ENCODE data around the gene AGAP5. TPM values are rescaled to one million over a fixed set of nuclear protein-coding genes. Genes with fewer than 3 reads are reported as not detected.

Gene AGAP5
- total and polyA plus RNA-seq, 2 of the 8 experiments (the other 6 are each of a cell fraction or from before 2014, with no cell fraction given), result 5.4 to 6.0 TPM

- Histone ChIP-seq H2AFZ (ENCODE audit: low read length) (no peak overlapping the region), H3K36me3 (ENCODE audit: control insufficient read depth in 2 of 4, insufficient read depth in 4 of 4, low read length in 3 of 4) (no peaks in the 10 kb centered on the region), H3K18ac (ENCODE audit: extremely low read depth, low read length) (no peak overlapping the region), H4K5ac (ENCODE audit: insufficient read length, low read depth, low read length) (no peak overlapping the region), H2AK5ac (ENCODE audit: low read depth, low read length) (no peak overlapping the region), H2BK12ac (ENCODE audit: low read depth, low read length) (no peak overlapping the region), H2BK120ac (replicated peaks; ENCODE audit: low read depth, low read length) (no peak overlapping the region), H3K27me3 (replicated peaks in 1 of 4; ENCODE audit: control insufficient read depth in 3 of 4, extremely low read depth in 1 of 4, insufficient read depth in 3 of 4, low read length in 3 of 4) (no peaks in the 10 kb centered on the region), H3K9ac (replicated peaks in 1 of 4; ENCODE audit: extremely low read depth in 1 of 4, low read depth in 3 of 4, low read length in 3 of 4) (no peak overlapping the region), H4K91ac (replicated peaks; ENCODE audit: insufficient read length, low read length) (no peak overlapping the region), H2BK5ac (ENCODE audit: low read depth, low read length) (no peak overlapping the region), H2BK20ac (ENCODE audit: low read length) (no peak overlapping the region), H3K23me2 (ENCODE audit: low read depth, low read length) (peaks cover 9% of the 10 kb centered on the region; the same call in 1 of the 2 replicates), H3K23ac (ENCODE audit: insufficient read length) (no peak overlapping the region), H3K9me3 (ENCODE audit: insufficient read depth in 2 of 2, low read depth in 1 of 2, low read length in 1 of 2) (no peaks in the 10 kb centered on the region), H3K79me1 (ENCODE audit: low read depth, low read length) (no peaks in the 10 kb centered on the region), H3K4me1 (replicated peaks in 1 of 4; ENCODE audit: control insufficient read depth in 3 of 4, insufficient read depth in 4 of 4, low read length in 3 of 4) (peaks cover 0 to 15% (median 9%) of the 10 kb centered on the region in 4 experiments; a peak in 6 of 7 replicates), H3K4me2 (ENCODE audit: insufficient read depth in 1 of 2, low read depth in 2 of 2, low read length in 2 of 2) (no peak overlapping the region), H2BK15ac (ENCODE audit: low read length) (no peak overlapping the region), H3K27ac (ENCODE audit: low read depth, low read length) (no peak overlapping the region), H3K4ac (replicated peaks; ENCODE audit: insufficient read length, low read depth, low read length) (no peak overlapping the region), H4K20me1 (replicated peaks in 1 of 2; ENCODE audit: control insufficient read depth in 1 of 2, insufficient read depth in 2 of 2, low read length in 2 of 2) (no peaks in the 10 kb centered on the region), H4K8ac (ENCODE audit: extremely low read depth, insufficient read depth, low read length) (no peak overlapping the region), H3K56ac (replicated peaks; ENCODE audit: insufficient read length, low read depth, low read length) (no peak overlapping the region), H3K79me2 (ENCODE audit: control insufficient read depth in 1 of 2, insufficient read depth in 2 of 2, low read length in 2 of 2) (no peaks in the 10 kb centered on the region), H3K14ac (ENCODE audit: insufficient read length) (no peak overlapping the region), H3K4me3 (ENCODE audit: extremely low read depth in 1 of 4, insufficient read depth in 2 of 4, low read depth in 3 of 4, low read length in 4 of 4) (no peak overlapping the region)
- POLR2A ChIA-PET (ENCODE audit: partially characterized antibody), result interaction anchor here (0.8 to 2.3 kb wide), 6 partner anchors 10 to 115 kb away, joined by 3 to 8 read pairs (median 4); no protein-coding TSS in a partner anchor
- FAIRE-seq (peak; percentile 66), DNase-seq (ENCODE audit: low read depth in 1 of 2, low spot score in 2 of 2) (peak in 1 of 2 experiments; percentile 63)
- CTCF ChIA-PET (ENCODE audit: partially characterized antibody), result interaction anchor here (0.6 to 14.5 kb wide), 36 partner anchors 10 to 216 kb away, joined by 3 to 271 read pairs (median 4); partner anchors contain the start of genes SYNPO2L and USP54
- 31% methylated on average over 5 of the region's 5 CpGs; no CpG with 5 or more reads in 1 of the 2 experiments for WGBS, 2 experiments (ENCODE audit: extremely low coverage in 1 of 2, insufficient coverage in 1 of 2, insufficient read length in 1 of 2, insufficient replicate concordance in 2 of 2, low coverage in 1 of 2, low lambda C conversion rate in 2 of 2, missing lambda C conversion rate in 1 of 2)
- TF ChIP-seq CHD2 (IDR thresholded peaks at IDR 0.05; ENCODE audit: low read length) (no peak), KDM5A (IDR thresholded peaks at IDR 0.05; ENCODE audit: low read length) (no peak), SP4 (IDR thresholded peaks at IDR 0.05; ENCODE audit: low read length) (no peak), JUND (IDR thresholded peaks at IDR 0.05; ENCODE audit: low read length) (no peak), POU5F1 (IDR thresholded peaks at IDR 0.05; ENCODE audit: low read depth, low read length) (no peak), TCF12 (IDR thresholded peaks at IDR 0.05; ENCODE audit: low read depth, low read length) (no peak)
These were observed 53.7 kb downstream of the AGAP5 start for GRCh38 chr10:73644015-73644743.
